OCI-LY7 (cell line): ENCODE measurements around the gene C17orf113. TPM values are rescaled to one million over a fixed set of nuclear protein-coding genes. Genes with fewer than 3 reads are reported as not detected.

Source experiments
- BruUV-seq: library from RNA; stranded (reverse); fragments of 400-500 nt; replicated peaks from 2 replicates; lab custom pipeline; 2021; lab: Mats Ljungman, UMichigan
- CTCF ChIA-PET: fragments of 300-600 bp; sonication (Branson Sonifier 250); formaldehyde crosslinking; loops from one replicate; lab custom pipeline; 2022; ENCODE audit warnings: antibody characterized with exemption; ENCODE audit not compliant: unreplicated experiment; lab: Charles Lee
- POLR2A ChIA-PET: fragments of 300-600 bp; sonication (Branson Sonifier 250); formaldehyde crosslinking; loops from one replicate; lab custom pipeline; 2022; ENCODE audit warnings: antibody characterized with exemption; lab: Charles Lee
- DNase-seq: peaks from one replicate; pipeline ENCODE4 v3.0.0-alpha.2; 2015; ENCODE audit warnings: low spot score
- H2AFZ ChIP-seq: fragments of 200-600 bp; sonication (generic), shearing (Covaris generic); 2 replicates; pipeline ENCODE4 v1.6.1; 2014; ENCODE audit warnings: mild to moderate bottlenecking, antibody characterized with exemption, low read length, moderate library complexity
- H3K27ac ChIP-seq: fragments of 200-600 bp; sonication (generic); 2 replicates; pipeline ENCODE4 v1.5.1; 2014; ENCODE audit warnings: mixed run types, low read depth, mild to moderate bottlenecking, moderate library complexity, low read length, inconsistent platforms; ENCODE audit not compliant: poor library complexity, severe bottlenecking
- H3K36me3 ChIP-seq: fragments of 200-600 bp; sonication (generic); 2 replicates; pipeline ENCODE4 v1.6.1; 2014; ENCODE audit warnings: mild to moderate bottlenecking, antibody characterized with exemption, low read length, moderate library complexity, mixed read lengths; ENCODE audit not compliant: insufficient read depth
- H3K4me1 ChIP-seq: fragments of 200-600 bp; sonication (generic); 2 replicates; pipeline ENCODE4 v1.5.1; 2014; ENCODE audit warnings: mild to moderate bottlenecking, low read length; ENCODE audit not compliant: insufficient read depth, poor library complexity, severe bottlenecking
- H3K4me2 ChIP-seq: fragments of 200-600 bp; sonication (generic); 2 replicates; pipeline ENCODE4 v1.6.1; 2014; ENCODE audit warnings: mild to moderate bottlenecking, low read length
- H3K4me3 ChIP-seq: fragments of 200-600 bp; sonication (generic); 2 replicates; pipeline ENCODE4 v1.5.1; 2014; ENCODE audit warnings: mild to moderate bottlenecking, low read depth, low read length; ENCODE audit not compliant: poor library complexity, severe bottlenecking
- H3K79me2 ChIP-seq: fragments of 200-600 bp; sonication (generic); 2 replicates; pipeline ENCODE4 v1.6.1; 2016; ENCODE audit warnings: low read depth, mild to moderate bottlenecking, low read length, moderate library complexity, mixed read lengths; ENCODE audit not compliant: insufficient read depth
- H3K9me2 ChIP-seq: fragments of 200-600 bp; sonication (generic); 2 replicates; pipeline ENCODE4 v1.6.1; 2016; ENCODE audit warnings: mild to moderate bottlenecking, low read length, mixed read lengths; ENCODE audit not compliant: insufficient read depth
- H3K9me3 ChIP-seq: fragments of 200-600 bp; sonication (generic); 2 replicates; pipeline ENCODE4 v1.6.1; 2014; ENCODE audit warnings: mild to moderate bottlenecking, mixed run types, low read length, mixed read lengths
- H4K20me1 ChIP-seq: fragments of 200-600 bp; sonication (generic); 2 replicates; pipeline ENCODE4 v1.6.1; 2014; ENCODE audit warnings: mild to moderate bottlenecking, antibody characterized with exemption, low read length, moderate library complexity, mixed read lengths; ENCODE audit not compliant: insufficient read depth
- EZH2phosphoT487 ChIP-seq: fragments of 200-600 bp; sonication (generic); IDR thresholded peaks from 2 replicates; pipeline ENCODE4 v1.6.1; 2018; ENCODE audit warnings: low read depth, borderline replicate concordance, mild to moderate bottlenecking, mixed run types, antibody characterized with exemption, low read length, moderate library complexity, mixed read lengths
- intact Hi-C: fragments of 100-400 bp; cut with micrococcal nuclease; formaldehyde crosslinking; loops from one replicate; pipeline ENCODE4 v1.10.0; 2022; ENCODE audit not compliant: unreplicated experiment
- total RNA-seq, 2 experiments: library from RNA; depleted of rRNA in 1 of 2; stranded (reverse); fragments of >200 nt in 1 of 2; shearing (Covaris generic) in 1 of 2; gene quantifications; 2 replicates each; pipeline ENCODE4 v1.2.3, GENCODE V29; 2014 to 2022
- TF ChIP-seq, protein P1 (sequence below): fragments of 200-600 bp; sonication (generic); conservative IDR thresholded peaks from 2 replicates; pipeline ENCODE4 v1.5.1; 2014; ENCODE audit warnings: mild to moderate bottlenecking, antibody characterized with exemption, low read length, moderate library complexity, mixed read lengths

The C17orf113 gene
- total RNA-seq, 2 experiments from 2014 or later, result 0.25 TPM

DNA sequence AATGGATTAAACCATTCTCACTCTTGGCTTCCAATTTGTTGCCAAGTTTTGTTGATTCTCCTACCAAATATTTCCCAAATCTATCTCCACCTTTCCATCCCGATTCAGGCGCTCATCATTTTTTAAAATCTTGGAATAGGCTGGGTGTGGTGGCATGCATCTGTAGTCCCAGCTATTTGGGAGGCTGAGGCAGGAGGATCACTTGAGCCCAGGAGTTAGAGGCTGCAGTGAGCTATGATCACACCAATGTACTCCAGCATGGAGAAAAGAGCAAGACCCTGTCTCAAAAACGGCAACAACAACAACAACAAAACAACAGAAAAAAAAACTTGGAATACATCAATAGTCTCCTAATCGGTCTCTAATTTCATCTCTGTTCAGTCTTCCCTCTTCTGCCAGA lies 31.4 kb downstream of the C17orf113 start:
- DNase-seq, result no peak
- no peak overlapping the region for H2AFZ ChIP-seq
- H4K20me1 ChIP-seq, result no peaks in the 10 kb centered on the region
- POLR2A ChIA-PET, result interaction anchor here (1.7 to 3.0 kb wide), 3 partner anchors 22 to 55 kb away, joined by 9 to 12 read pairs (median 9); no protein-coding TSS in a partner anchor
- no peak overlapping the region for H3K27ac ChIP-seq
- peaks cover 44% of the 10 kb centered on the region for H3K79me2 ChIP-seq
- H3K36me3 ChIP-seq, result peaks cover 26% of the 10 kb centered on the region
- H3K9me3 ChIP-seq, result no peaks in the 10 kb centered on the region
- H3K9me2 ChIP-seq, result no peaks in the 10 kb centered on the region
- TF ChIP-seq, protein P1, sequence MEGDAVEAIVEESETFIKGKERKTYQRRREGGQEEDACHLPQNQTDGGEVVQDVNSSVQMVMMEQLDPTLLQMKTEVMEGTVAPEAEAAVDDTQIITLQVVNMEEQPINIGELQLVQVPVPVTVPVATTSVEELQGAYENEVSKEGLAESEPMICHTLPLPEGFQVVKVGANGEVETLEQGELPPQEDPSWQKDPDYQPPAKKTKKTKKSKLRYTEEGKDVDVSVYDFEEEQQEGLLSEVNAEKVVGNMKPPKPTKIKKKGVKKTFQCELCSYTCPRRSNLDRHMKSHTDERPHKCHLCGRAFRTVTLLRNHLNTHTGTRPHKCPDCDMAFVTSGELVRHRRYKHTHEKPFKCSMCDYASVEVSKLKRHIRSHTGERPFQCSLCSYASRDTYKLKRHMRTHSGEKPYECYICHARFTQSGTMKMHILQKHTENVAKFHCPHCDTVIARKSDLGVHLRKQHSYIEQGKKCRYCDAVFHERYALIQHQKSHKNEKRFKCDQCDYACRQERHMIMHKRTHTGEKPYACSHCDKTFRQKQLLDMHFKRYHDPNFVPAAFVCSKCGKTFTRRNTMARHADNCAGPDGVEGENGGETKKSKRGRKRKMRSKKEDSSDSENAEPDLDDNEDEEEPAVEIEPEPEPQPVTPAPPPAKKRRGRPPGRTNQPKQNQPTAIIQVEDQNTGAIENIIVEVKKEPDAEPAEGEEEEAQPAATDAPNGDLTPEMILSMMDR, result no peak
- TF ChIP-seq EZH2phosphoT487, result no peak
- H3K4me1 ChIP-seq, result peaks cover 41% of the 10 kb centered on the region
- intact Hi-C loops, result loop anchor here (5.0 to 10.0 kb wide), 2 partner anchors 236 to 438 kb away; partner anchors contain the start of gene ATP6V0A1
- CTCF ChIA-PET, result no interaction called here
- BruUV-seq, result no TSS peak
- no peak overlapping the region for H3K4me3 ChIP-seq
- no peak overlapping the region; the same call in 1 of the 2 replicates for H3K4me2 ChIP-seq

DNA sequence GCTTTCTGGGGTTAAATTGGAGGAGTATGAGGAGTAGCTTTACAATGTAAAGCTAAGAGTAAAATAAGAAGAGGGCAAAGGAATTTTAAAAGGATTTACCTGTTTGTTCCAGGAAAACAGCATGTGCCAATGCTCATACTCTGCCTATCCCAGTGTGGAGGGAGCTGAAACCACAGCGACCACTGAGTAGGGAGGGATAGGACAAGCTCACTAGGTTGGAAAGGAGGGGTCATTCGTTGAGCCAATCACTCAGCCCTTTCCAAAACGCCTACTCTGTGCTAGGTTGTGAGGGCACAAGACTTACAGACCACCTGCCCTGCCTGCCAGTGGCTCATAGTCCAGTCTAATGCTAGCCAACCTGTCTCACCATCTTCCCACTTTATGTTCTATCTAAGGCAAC lies 32.1 kb downstream of the C17orf113 start:
- Histone ChIP-seq H3K9me3 (no peaks in the 10 kb centered on the region), H3K4me1 (peaks cover 41% of the 10 kb centered on the region), H2AFZ (peak overlapping the region; percentile 84; the same call in 1 of the 2 replicates), H3K27ac (peak overlapping the region; percentile 77), H3K9me2 (no peaks in the 10 kb centered on the region), H3K4me3 (peak overlapping the region; percentile 86), H3K36me3 (peaks cover 20% of the 10 kb centered on the region), H4K20me1 (no peaks in the 10 kb centered on the region), H3K79me2 (peaks cover 50% of the 10 kb centered on the region), H3K4me2 (peak overlapping the region; percentile 92)
- POLR2A ChIA-PET, result interaction anchor here (0.6 to 3.0 kb wide), 9 partner anchors 16 to 330 kb away, joined by 3 to 12 read pairs (median 4); partner anchors contain the start of genes DHX58 and EIF1
- intact Hi-C loops, result loop anchor here (5.0 to 10.0 kb wide), 2 partner anchors 236 to 439 kb away; partner anchors contain the start of gene ATP6V0A1
- no peak for DNase-seq
- TF ChIP-seq, protein P1, result no peak
- no peak for TF ChIP-seq EZH2phosphoT487
- CTCF ChIA-PET, result interaction anchor here (0.8 to 1.2 kb wide), 2 partner anchors 53 to 95 kb away, joined by 3 to 5 read pairs; partner anchors contain the start of gene DHX58
- no TSS peak for BruUV-seq

DNA sequence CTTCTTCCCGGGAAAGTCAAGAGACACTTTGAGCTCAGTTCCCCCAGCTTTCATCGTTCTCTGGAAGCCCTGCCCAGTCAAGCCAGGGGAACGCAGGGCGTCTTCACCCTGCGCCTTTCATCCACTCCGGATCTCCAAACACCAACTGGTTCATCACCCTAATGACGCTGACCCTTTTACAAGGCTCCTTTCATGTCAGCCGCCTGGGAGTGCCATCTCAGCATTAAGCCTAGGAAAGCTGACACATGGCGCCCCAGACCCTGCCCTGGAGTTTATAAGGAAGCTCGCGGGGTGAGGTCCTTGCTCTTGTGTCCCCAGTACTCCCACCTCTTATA lies 32.6 kb downstream of the C17orf113 start:
- Histone ChIP-seq H3K36me3 (peaks cover 18% of the 10 kb centered on the region), H3K79me2 (peaks cover 55% of the 10 kb centered on the region), H3K4me2 (peak overlapping the region; percentile 92), H3K4me3 (peak overlapping the region; percentile 86), H3K4me1 (peaks cover 42% of the 10 kb centered on the region), H4K20me1 (no peaks in the 10 kb centered on the region), H3K9me3 (no peaks in the 10 kb centered on the region), H2AFZ (peak overlapping the region; percentile 84; the same call in 1 of the 2 replicates), H3K9me2 (no peaks in the 10 kb centered on the region), H3K27ac (peak overlapping the region; percentile 77)
- CTCF ChIA-PET, result interaction anchor here (0.6 to 1.2 kb wide), 5 partner anchors 21 to 101 kb away, joined by 3 to 5 read pairs (median 3); partner anchors contain the start of gene DHX58
- POLR2A ChIA-PET, result interaction anchor here (0.6 to 3.0 kb wide), 15 partner anchors 9 to 514 kb away, joined by 3 to 12 read pairs (median 3); partner anchors contain the start of genes DHX58 and EIF1
- intact Hi-C loops, result loop anchor here (2.0 to 10.0 kb wide), 3 partner anchors 51 to 439 kb away; partner anchors contain the start of genes ATP6V0A1 and CNP
- BruUV-seq, result TSS peak; percentile 36
- no peak for DNase-seq
- TF ChIP-seq EZH2phosphoT487, result no peak
- TF ChIP-seq, protein P1, result no peak
